Colon (tissue), 2 donors: ENCODE results near the gene DCAF7.

Source experiments
- FAIRE-seq: peaks from 2 replicates; lab custom pipeline; 2012; peaks lifted over from hg19 to GRCh38; lab: Jason Lieb, UNC
- donor health status: control.
- donor health status: control.

DCAF7 gene

DNA sequence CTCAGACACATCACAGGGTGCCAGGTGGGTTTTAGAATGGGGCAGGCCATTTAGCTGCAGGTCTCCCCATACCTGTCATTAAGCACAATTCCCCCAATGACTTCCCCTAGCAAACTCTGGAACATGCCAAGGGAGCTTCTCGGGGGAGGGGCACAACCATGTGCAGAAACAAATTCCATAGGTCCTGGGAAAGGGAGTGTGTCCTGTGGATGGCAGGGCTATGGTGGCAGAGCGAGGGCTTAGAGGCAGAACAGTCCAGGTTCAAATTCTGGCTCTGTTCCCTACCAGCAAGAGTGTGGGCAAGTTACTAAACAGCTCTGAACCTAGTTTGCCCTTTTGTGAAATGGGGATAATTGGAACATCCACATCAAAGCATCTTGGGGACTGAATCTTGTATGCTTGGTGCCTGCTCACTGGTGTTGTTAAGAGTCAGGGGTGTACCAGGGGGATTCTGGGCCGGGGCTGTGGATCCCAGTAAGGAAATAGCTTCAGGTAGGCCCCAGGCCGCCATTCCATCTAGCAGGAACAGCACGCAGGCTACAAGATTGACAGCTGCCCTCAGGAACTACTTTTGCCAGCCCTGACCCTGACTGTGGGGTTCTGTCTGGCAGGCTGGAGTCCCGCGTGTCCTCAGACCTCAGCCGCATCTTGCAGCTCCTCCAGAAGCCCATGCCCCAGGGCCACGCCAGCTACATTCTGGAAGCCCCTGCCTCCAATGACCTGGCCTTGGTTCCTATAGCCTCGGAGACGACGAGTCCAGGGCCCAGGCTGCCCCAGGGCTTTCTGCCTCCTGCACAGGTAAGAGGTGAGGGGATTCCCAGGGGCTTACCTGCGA is 5.6 kb upstream of the DCAF7 start:
- no peak for FAIRE-seq

- no peak for FAIRE-seq
These were observed 3.8 kb upstream of the DCAF7 start for GRCh38 chr17:63546308-63547082.

DNA sequence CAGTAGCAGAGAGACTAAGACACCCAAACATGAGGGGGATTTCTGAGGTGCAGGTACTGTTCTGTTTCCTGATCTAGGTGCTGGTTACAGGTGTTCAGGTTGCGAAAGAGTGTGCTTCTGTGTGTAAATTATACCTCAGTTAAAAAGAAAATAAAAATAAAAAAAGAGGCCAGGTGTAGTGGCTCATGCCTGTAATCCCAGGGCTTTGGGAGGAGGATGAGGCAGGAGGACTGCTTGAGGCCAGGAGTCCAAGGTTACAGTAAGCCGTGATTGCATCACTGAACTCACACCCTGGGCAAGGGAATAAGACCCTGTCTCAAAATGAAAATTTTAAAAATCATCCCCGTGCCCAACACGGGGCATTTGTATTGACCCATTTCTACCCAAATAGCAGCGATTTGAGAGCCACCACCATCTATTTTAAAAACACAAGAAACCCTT is 3.2 kb upstream of the DCAF7 start:
- FAIRE-seq, result no peak

GRCh38 chr17:63549289-63549945 is 860 bp upstream of the DCAF7 start:
- no peak for FAIRE-seq

- FAIRE-seq, result no peak
These were observed 751 bp downstream of the DCAF7 start for GRCh38 chr17:63550817-63551639.

GRCh38 chr17:63552211-63552610 is 1.9 kb downstream of the DCAF7 start:
- no peak for FAIRE-seq

DNA sequence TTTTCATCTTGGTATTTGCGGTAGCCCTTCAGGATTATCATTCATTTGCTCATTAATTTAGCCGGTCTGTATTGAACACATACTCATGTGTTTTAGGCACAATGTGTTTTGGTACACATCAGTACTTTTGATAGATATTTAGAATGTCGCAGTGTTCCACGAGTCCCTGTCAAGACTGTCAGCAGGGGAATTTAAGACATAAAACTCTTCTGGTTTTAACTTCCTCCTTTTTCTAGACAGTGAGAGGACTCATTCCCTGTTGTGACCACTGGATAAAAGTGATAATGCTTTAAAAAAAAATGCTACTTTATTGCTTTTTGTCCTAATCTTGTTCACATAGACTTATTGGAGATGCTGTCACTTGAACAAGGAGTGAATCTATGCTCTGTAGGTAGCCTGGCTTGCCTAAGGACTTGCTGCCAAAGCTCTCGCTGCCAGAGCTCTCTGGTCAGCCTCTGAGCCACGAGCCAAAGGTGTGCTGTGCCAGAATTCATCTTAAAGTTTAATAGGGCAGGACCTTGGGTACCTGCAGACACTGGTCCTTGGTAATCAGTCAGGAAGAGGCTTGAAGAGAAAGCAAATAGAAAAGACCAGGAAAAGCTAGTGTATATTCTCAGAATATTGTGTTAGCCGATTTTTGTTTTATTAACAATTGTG is 5.4 kb downstream of the DCAF7 start:
- FAIRE-seq, result no peak

DNA sequence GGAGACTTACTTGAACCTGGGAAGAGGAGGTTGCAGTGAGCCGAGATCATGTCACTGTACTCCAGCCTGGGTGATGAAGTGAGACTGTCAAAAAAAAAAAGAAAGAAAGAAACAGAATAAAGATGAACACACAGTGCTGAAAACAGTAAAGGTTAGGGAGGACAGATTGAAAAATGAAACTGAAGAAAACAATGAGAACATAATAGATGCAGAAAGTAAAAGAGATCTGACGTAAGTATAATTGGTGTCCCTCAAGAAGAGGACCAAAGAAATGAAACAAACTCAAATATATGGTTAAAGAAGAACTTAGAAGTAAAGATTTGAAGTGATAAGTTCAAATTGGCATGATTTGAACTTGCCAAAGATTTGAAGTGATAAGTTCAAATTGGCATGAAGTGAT is 7.1 kb downstream of the DCAF7 start:
- FAIRE-seq, result no peak

GRCh38 chr17:63558441-63558840 is 8.2 kb downstream of the DCAF7 start:
- FAIRE-seq, result no peak

DNA sequence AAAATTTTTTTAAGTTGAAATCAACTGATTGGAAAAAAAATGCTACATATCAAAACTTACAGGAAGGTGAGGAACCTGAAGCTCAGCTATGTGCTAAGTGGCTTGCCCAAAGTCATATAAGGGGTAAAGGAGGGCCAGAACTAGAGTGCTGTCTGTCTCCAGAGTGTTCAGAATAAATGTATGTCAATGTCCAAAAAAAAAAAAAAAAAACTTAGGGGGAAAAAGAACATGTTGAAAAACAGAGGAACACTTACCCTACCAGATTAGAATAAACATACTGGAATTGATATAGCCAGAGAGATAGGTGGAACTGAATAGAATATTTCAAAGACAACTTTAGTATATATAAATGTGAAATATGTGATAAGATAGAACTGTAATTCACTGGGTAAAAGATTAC is 11.5 kb downstream of the DCAF7 start:
- FAIRE-seq, result no peak

GRCh38 chr17:63563339-63563738 is 13.1 kb downstream of the DCAF7 start:
- FAIRE-seq, result no peak

- no peak for FAIRE-seq
These were observed 14.3 kb downstream of the DCAF7 start for GRCh38 chr17:63564562-63564961.

DNA sequence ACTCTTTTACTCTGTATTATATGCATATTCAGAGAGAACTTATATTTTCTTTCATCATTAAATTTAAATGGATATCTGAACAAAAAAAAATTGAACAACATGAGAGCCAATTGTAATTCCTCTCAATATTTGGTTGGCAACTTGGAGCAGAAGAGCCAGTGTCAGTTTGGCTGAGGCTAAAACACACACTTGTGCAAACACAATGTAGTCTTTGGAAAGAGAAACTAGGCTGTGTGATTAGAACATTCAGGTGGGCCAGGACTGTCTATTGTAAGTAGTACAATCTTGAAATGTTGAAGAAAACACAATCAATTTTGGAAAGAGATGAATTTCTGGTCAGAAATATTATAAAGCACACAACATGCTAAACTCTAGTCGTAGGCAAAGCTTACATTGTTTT is 17.0 kb downstream of the DCAF7 start:
- no peak for FAIRE-seq

DNA sequence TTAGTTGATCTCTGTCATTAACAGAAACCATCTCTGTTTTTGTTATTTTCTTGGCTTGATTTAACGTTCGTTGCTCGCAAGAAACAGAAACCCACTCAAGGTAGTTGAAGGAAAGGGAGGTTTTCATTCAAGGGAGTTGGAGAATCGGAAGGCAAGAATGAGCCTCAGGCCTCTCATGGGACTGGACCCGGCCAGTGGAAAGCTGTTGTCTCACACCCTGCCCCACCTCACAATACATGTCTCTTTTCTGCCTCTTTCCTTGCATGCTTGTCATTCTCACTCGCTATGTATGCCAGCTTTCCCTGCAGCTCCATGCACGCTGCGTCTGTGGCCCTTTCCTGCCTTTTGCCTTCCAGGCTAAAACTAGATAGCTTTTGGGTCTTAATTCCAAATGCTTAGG is 18.3 kb downstream of the DCAF7 start:
- FAIRE-seq, result no peak

- no peak for FAIRE-seq
These were observed 21.5 kb downstream of the DCAF7 start for GRCh38 chr17:63571632-63572310.

DNA sequence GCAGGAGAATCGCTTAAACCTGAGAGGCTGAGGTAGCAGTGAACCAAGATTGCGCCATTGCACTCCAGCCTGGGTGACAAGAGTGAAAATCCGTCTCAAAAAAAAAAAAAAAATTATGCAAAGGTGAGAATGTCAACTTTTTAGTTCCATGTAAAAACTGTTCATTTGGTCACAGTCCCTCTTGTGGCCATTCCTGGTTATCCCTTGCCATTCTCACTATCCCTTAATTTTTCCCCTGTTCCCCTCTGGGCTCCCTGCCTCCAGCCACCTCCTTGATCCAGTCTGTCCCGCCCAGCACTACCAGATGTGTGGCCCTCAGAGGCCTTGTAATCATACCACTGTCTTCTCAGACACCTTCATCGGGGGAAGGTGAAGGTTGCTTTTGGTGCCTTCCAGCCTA is 23.4 kb downstream of the DCAF7 start:
- FAIRE-seq, result no peak

DNA sequence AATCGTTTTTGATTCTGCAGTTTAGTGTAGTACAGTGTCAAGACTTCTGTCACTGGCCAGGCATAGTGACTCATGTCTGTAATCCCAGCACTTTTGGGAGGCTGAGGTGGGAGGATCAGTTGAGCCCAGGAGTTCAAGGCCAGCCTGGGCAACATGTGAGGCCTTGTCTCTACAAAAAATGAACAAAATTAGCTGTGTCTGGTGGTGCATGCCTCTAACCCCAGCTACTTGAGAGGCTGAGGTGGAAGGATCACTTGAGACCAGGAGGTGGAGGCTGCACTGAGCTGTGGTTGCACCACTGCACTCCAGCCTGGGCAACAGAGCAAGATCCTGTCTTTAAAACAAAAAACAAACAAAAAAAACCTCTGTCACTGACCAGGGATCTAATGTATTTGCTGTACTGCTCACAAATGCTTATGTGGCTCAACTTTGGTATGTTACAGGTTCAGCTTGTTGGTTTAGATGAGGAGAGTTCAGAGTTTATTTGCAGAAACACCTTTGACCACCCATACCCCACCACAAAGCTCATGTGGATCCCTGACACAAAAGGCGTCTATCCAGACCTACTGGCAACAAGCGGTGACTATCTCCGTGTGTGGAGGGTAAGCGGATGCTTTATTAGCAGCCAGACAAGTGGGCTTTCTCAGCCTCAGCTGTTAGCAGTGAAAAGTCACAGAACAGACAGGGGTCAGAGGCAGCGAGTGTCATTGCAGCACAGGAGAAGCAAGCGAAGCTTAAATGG is 27.9 kb downstream of the DCAF7 start:
- FAIRE-seq, result no peak

GRCh38 chr17:63578769-63579111 is 28.5 kb downstream of the DCAF7 start:
- no peak for FAIRE-seq

GRCh38 chr17:63579633-63580032 is 29.4 kb downstream of the DCAF7 start:
- FAIRE-seq, result no peak

- FAIRE-seq, result no peak
These were observed 37.5 kb downstream of the DCAF7 start for GRCh38 chr17:63587770-63588169.
